G401 (cell line): ENCODE results near the gene DGKB. TPM values are rescaled to one million over a fixed set of nuclear protein-coding genes. Genes with fewer than 3 reads are reported as not detected.

Experiments
- DNase-seq: peaks from one replicate; pipeline ENCODE4 v3.0.0-alpha.2; 2015; ENCODE audit warnings: low spot score
- in situ Hi-C: cut with HindIII; loops from 2 replicates; pipeline ENCODE4 v1.10.0; 2016; ENCODE audit warnings: low sequenced_read_pairs, mixed read lengths
- total RNA-seq: library from RNA; depleted of rRNA; stranded (reverse); fragments of >200 nt; shearing (Covaris generic); gene quantifications from 2 replicates; pipeline ENCODE4 v1.2.3, GENCODE V29; 2014

Gene DGKB
- total RNA-seq, 1 experiment from 2014 or later: not detected

- in situ Hi-C loops: no loop called here
- no peak for DNase-seq
Observed at GRCh38 chr7:14720785-14721184, 181.8 kb downstream of the DGKB start.

GRCh38 chr7:14717816-14718215, 184.7 kb downstream of the DGKB start:
- peak; percentile 45 for DNase-seq
- in situ Hi-C loops: no loop called here

DNA sequence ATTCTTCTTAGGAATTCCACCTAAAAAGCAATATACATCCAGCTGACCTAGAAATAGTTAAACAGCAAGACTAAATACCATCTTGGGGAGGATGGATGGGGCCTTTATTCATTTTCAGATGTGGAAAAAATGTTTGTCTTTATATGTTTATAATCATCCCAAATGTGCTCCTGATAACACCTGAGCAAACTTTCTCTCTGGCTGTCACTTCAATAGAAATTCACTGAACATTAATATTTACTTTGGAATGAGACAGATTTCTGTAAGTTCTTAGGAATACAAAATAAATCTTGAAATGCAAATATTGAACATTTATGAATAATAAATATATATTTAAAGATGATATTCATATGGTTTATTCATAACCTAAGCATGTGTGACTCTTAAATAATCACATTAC, 185.4 kb downstream of the DGKB start:
- in situ Hi-C loops: no loop called here
- DNase-seq: no peak

- no peak for DNase-seq
- in situ Hi-C loops: no loop called here
Observed at GRCh38 chr7:14714161-14714728, 188.3 kb downstream of the DGKB start.

GRCh38 chr7:14698239-14698638, 204.3 kb downstream of the DGKB start:
- in situ Hi-C loops: no loop called here
- peak; percentile 37 for DNase-seq

DNA sequence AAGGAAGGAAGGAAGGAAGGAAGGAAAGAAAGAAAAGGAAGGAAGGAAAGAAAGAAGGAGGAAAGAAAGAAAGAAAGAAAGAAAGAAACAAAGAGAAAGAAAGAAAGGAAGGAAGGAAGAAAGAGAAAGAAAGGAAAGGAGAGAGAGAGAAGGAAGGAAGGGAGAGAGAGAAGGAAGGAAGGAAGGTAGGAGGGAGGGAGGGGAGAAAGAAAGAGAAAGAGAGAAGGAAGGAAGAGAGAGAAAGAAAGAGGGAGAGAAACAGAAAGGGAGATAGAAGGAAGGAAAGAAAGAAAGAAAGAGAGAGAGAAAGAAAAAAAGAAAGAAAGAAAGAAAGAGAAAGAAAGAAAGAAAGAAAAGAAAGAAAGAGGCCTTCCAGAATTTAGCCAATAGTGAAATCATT, 204.9 kb downstream of the DGKB start:
- in situ Hi-C loops: no loop called here
- no peak for DNase-seq

- in situ Hi-C loops: no loop called here
- DNase-seq: peak; percentile 74
Observed at GRCh38 chr7:14691597-14692203, 210.9 kb downstream of the DGKB start.

DNA sequence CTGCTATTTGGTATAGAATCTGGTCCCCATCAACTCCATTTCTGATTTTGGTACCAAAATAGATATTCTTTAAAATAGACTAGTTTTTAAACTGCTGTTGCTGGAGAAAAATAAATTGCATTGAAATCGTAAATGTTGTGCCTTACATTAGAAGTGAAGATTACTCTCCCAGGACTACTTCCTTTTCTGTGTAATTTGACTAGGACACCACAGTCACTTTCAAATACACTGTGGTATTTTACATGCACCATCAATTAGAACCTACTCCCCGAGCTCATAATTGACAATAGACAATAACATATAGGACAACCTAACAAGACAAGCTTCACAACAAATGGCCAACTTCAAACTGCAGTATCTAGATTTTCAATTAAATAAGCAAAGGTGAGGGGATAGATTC, 211.5 kb downstream of the DGKB start:
- in situ Hi-C loops: no loop called here
- DNase-seq: peak; percentile 25

DNA sequence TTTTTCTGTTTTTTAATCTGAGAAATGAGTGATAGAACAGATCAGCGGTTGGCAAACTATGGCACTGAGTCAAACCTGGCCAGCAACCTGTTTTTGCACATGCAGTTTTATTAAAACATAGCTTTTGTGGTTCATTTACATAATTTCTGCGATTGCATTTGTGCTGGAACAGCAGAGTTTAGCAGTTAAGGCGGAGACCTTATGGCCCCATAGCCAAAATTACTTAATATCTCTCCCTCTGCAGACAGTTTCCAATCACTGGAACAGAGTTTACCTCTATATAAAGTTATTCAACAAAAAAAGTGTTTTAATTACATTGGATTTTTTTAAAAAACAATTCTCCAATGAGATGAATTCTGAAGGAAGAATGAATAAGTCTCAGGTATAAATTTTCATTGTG, 212.1 kb downstream of the DGKB start:
- in situ Hi-C loops: no loop called here
- DNase-seq: no peak

DNA sequence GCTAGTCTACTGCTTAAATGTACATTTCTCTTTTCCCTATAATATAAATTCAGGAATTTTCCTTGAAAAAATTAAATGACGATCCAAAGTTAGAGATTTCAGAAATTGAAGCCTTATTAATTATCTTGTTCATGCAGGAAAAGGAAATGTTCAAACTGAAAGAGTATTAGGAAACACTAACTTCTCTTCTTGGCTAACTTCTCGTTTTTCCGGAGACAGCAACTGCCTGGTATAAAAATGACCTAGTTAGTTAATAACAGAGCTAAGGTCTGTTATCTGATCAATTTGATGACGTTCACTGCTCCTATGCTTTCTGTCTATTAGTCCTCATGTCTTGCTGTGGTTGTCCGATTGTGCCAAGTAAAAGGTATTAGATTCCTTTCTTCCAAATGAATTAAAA, 212.5 kb downstream of the DGKB start:
- peak; percentile 8 for DNase-seq
- in situ Hi-C loops: no loop called here

DNA sequence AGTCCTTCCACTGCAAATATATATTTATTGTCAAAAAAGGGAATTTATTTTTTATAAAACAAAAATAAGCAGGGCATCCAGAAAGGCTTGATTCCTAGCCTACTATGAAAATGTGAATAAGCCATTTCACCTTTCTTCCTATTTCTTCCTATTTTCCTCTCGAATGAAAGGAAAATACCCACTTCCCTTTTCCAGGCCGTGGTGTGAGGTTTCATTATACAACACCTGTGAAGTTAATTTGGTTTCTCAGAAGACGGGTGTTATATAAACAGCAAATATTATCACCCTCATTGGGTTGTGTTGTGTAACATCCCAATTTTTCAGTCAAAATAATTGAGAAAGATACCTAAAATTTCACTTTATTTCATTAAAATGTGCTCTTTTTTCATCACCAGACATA, 214.3 kb downstream of the DGKB start:
- in situ Hi-C loops: no loop called here
- DNase-seq: no peak

DNA sequence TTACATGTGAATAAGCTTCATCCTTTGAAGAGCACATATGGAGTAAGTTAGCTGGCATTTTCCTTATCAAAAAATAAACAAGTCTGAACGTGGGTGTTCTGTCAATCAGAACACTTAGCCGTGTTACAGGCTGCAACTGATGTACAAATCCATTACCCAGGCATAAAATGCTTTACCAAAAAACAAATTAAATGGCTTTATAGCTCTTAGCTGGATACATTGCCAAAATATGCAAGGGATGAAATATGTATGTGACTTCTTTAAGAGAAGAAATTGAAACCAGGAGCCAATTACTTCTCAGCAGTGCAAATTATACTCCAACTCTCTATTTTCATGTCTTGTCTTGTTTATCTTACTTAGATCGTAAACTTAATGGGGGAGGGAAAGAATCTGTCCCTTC, 214.8 kb downstream of the DGKB start:
- in situ Hi-C loops: no loop called here
- DNase-seq: no peak

GRCh38 chr7:14687241-14687640, 215.3 kb downstream of the DGKB start:
- in situ Hi-C loops: no loop called here
- DNase-seq: no peak

- DNase-seq: peak; percentile 10
- in situ Hi-C loops: no loop called here
Observed at GRCh38 chr7:14685167-14685566, 217.4 kb downstream of the DGKB start.

DNA sequence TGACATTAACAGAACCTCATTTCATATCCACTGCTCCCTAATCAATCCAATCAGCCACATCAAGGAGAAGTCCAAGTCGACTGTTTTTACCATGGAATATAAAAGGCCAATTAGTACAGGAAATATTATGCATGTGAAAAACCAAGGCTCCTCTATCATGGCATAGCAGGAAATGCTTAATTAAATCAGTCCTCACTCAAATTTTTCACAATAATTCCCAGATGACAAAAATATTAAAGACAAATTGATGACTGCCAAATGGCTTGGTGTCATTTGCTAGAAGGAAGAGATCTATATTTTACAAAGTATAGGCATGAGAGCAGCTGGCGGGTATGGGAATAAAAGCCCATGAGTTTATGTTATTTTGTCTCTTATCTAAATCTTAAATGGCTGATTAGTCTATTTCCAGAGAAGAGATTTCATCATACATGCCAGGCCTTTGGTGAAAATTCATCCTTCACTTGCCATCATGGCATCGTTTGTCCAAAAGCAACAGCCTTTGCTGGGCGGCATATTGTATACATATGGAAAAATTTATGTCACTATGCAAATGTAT, 219.6 kb downstream of the DGKB start:
- in situ Hi-C loops: no loop called here
- no peak for DNase-seq

GRCh38 chr7:14676896-14677295, 225.7 kb downstream of the DGKB start:
- in situ Hi-C loops: no loop called here
- no peak for DNase-seq

GRCh38 chr7:14673202-14673601, 229.3 kb downstream of the DGKB start:
- in situ Hi-C loops: no loop called here
- DNase-seq: no peak

DNA sequence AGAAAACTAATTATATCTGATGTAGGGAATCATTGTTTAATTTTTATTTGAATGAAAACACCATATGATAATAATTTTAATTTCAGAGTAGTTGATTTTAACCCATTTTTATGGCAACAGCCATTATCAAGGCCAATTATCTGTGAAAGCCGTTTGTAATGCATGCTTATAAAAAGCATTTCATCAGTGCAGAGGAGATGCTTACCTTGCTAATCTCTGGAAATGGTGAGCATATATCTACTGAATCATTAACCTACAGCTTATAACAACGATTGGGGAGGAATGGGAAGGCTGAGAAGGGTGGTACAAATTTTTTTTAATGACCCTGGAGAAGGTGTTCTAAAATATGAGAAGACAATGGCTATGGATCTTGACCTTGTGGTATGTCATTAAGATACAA, 235.6 kb downstream of the DGKB start:
- in situ Hi-C loops: no loop called here
- no peak for DNase-seq

- DNase-seq: no peak
- in situ Hi-C loops: no loop called here
Observed at GRCh38 chr7:14666304-14666703, 236.2 kb downstream of the DGKB start.

DNA sequence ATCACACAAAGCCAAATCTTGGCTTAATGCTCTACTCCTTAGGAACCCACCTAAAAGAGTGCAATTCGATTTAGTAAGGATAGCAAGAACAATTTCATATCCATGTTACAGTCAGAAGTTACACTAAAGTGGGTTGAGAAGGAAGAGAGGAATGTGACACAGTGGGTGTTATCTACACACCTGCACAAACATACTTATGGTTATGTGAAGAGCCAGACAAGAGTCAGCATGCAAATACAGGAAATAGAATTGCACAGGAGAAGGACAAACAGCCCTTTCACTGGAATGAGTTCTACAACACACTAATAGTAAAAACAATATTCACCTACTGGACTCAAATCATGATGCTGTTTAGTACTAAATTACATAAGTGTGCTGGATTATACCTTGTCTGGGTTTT, 262.8 kb downstream of the DGKB start:
- DNase-seq: no peak
- in situ Hi-C loops: no loop called here

- DNase-seq: no peak
Observed at GRCh38 chr7:14639329-14639728, 263.2 kb downstream of the DGKB start.

More at GRCh38 chr7:14639329-14639728, 263.2 kb downstream of the DGKB start:
- in situ Hi-C loops: no loop called here
